Measurements from ENCODE around the gene GOLGA7B. TPM values are rescaled to one million over a fixed set of nuclear protein-coding genes. Genes with fewer than 3 reads are reported as not detected.

GOLGA7B gene
- total RNA-seq, 2 donors from 2014 or later, result 0.18 to 0.27 TPM

DNA sequence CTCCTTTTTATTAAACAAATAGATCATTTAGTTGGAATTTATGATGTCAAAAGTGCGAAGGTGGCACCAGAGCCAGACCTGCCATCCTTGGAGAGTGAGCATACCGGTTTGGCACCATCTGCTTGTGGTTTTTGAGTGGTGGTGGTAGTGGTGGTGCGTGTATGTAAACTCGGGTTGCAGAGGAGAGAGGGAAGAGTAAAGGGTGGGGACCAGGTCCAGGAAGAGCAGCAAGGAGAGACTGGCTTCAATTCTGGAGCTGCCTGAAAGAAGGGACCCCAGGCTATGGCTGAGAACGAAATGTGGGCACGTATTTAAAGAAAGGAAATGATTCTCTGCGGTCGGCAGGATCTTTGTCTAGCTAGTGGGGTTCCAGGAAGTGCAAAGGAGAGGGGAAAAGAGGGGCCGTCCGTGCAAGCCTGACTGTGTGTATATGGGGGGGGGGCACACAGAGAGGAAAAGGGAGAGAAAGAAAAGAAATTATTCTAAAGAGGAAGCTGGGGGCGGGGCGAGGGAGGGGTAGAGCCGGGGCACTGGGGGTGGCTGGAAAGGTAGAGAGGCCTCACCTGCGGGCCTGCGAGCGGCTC, 448 bp upstream of the GOLGA7B start:
- Histone ChIP-seq H3K27ac (ENCODE audit: low read depth, low read length) (no peak overlapping the region), H3K4me1 (ENCODE audit: control insufficient read depth, insufficient read depth, low read length) (peaks cover 3% of the 10 kb centered on the region), H3K9me3 (ENCODE audit: control insufficient read depth, low read length) (no peaks in the 10 kb centered on the region), H3K9ac (ENCODE audit: extremely low read depth, low read length, poor library complexity, severe bottlenecking) (no peak overlapping the region), H3K4me3 (ENCODE audit: low read length) (peak overlapping the region; percentile 66), H3K36me3 (ENCODE audit: control insufficient read depth, insufficient read depth, low read length) (no peaks in the 10 kb centered on the region), H3K27me3 (ENCODE audit: control insufficient read depth, insufficient read depth, low read length, poor library complexity, severe bottlenecking) (peaks cover 79% of the 10 kb centered on the region)
- Mint-ChIP-seq H3K4me1 (no peaks in the 10 kb centered on the region), H3K27me3 (ENCODE audit: insufficient read depth) (peaks cover 54% of the 10 kb centered on the region), H3K4me3 (peak overlapping the region; percentile 52), H3K9me3 (no peaks in the 10 kb centered on the region), H3K36me3 (ENCODE audit: low read depth) (no peaks in the 10 kb centered on the region), H3K27ac (no peak overlapping the region)
- DNase-seq, result peak; percentile 38
- TF ChIP-seq, protein P1, sequence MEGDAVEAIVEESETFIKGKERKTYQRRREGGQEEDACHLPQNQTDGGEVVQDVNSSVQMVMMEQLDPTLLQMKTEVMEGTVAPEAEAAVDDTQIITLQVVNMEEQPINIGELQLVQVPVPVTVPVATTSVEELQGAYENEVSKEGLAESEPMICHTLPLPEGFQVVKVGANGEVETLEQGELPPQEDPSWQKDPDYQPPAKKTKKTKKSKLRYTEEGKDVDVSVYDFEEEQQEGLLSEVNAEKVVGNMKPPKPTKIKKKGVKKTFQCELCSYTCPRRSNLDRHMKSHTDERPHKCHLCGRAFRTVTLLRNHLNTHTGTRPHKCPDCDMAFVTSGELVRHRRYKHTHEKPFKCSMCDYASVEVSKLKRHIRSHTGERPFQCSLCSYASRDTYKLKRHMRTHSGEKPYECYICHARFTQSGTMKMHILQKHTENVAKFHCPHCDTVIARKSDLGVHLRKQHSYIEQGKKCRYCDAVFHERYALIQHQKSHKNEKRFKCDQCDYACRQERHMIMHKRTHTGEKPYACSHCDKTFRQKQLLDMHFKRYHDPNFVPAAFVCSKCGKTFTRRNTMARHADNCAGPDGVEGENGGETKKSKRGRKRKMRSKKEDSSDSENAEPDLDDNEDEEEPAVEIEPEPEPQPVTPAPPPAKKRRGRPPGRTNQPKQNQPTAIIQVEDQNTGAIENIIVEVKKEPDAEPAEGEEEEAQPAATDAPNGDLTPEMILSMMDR (conservative IDR thresholded peaks at IDR 0.05), result no peak
- 11 to 13% methylated on average over 8 to 16 of the region's 16 CpGs for whole genome bisulfite sequencing, 2 experiments (ENCODE audit: insufficient coverage in 1 of 2, insufficient read length in 1 of 2)

DNA sequence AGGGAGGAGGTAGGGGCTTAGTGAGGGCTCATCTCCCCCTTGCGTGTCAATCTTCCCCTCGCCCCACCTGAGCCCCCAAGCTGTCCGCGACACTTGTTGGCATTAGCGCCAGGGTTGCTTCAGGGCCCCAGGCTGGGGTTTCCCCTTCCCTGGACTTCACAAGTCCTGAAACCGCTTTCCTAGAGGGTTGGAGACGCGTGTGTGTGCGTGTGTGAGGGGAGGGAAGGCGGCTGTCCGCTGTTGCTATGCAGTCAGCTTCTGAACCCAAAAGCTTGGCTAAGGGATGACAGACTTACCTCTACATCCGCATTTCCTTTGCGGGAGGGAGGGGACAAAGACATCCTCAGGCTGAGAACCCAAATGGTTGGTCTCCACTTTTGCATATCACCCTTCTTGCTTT, 803 bp downstream of the GOLGA7B start:
- Mint-ChIP-seq H3K36me3 (ENCODE audit: low read depth) (no peaks in the 10 kb centered on the region), H3K9me3 (no peaks in the 10 kb centered on the region), H3K4me3 (no peak overlapping the region), H3K4me1 (no peaks in the 10 kb centered on the region), H3K27ac (no peak overlapping the region), H3K27me3 (ENCODE audit: insufficient read depth) (peaks cover 66% of the 10 kb centered on the region)
- H3K4me1 ChIP-seq (ENCODE audit: control insufficient read depth, insufficient read depth, low read length), result peaks cover 5% of the 10 kb centered on the region
- DNase-seq, result no peak
- no peaks in the 10 kb centered on the region for H3K9me3 ChIP-seq (ENCODE audit: control insufficient read depth, low read length)
- no peak overlapping the region for H3K27ac ChIP-seq (ENCODE audit: low read depth, low read length)
- peaks cover 84% of the 10 kb centered on the region for H3K27me3 ChIP-seq (ENCODE audit: control insufficient read depth, insufficient read depth, low read length, poor library complexity, severe bottlenecking)
- TF ChIP-seq, protein P1 (conservative IDR thresholded peaks at IDR 0.05), result no peak
- WGBS, 2 experiments (ENCODE audit: insufficient coverage in 1 of 2, insufficient read length in 1 of 2), result 27 to 54% methylated on average over 4 to 12 of the region's 13 CpGs
- H3K9ac ChIP-seq (ENCODE audit: extremely low read depth, low read length, poor library complexity, severe bottlenecking), result no peak overlapping the region
- H3K36me3 ChIP-seq (ENCODE audit: control insufficient read depth, insufficient read depth, low read length), result no peaks in the 10 kb centered on the region
- no peak overlapping the region for H3K4me3 ChIP-seq (ENCODE audit: low read length)

DNA sequence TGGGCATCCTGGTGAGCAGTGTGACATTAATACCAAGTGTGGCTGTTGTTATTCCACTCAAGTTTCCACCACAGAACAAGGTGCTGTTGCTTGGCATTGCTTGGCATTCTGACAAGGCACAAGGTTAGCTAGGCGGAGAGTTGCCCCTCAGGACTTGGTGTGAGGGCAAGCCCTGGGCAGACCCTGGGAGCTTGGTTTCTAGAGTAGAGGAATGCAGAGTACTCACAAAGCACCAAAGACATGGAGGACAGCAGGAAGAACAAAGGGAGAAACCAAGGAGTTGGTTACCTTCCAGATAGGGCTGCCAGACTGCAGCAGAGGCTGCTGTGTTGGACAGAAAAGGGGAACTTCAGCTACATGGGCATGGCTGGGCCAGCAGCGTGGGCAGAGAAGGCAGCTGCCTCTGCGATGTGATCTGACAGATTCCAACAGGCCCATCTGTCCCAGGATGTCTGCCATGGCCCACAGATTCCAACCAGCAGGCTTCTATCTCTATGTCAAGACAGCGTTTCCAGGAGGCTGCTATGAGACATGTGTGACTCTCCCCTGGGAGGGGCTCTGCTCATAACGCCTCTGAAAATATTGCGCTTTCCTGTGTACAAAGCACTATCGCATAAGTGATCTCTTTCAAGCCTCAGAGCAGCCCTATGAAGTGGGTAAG, 1.8 kb downstream of the GOLGA7B start:
- H3K27ac ChIP-seq (ENCODE audit: low read depth, low read length), result no peak overlapping the region
- H3K4me1 Mint-ChIP-seq, result no peaks in the 10 kb centered on the region
- DNase-seq, result no peak
- no peak overlapping the region for H3K4me3 Mint-ChIP-seq
- H3K4me1 ChIP-seq (ENCODE audit: control insufficient read depth, insufficient read depth, low read length), result peaks cover 5% of the 10 kb centered on the region
- peaks cover 80% of the 10 kb centered on the region for H3K27me3 ChIP-seq (ENCODE audit: control insufficient read depth, insufficient read depth, low read length, poor library complexity, severe bottlenecking)
- H3K9me3 Mint-ChIP-seq, result no peaks in the 10 kb centered on the region
- no peak overlapping the region for H3K4me3 ChIP-seq (ENCODE audit: low read length)
- H3K27me3 Mint-ChIP-seq (ENCODE audit: insufficient read depth), result peaks cover 75% of the 10 kb centered on the region
- H3K27ac Mint-ChIP-seq, result no peak overlapping the region
- 85 to 88% methylated on average over 6 to 7 of the region's 7 CpGs for WGBS, 2 experiments (ENCODE audit: insufficient coverage in 1 of 2, insufficient read length in 1 of 2)
- H3K36me3 Mint-ChIP-seq (ENCODE audit: low read depth), result no peaks in the 10 kb centered on the region
- no peak overlapping the region for H3K9ac ChIP-seq (ENCODE audit: extremely low read depth, low read length, poor library complexity, severe bottlenecking)
- no peaks in the 10 kb centered on the region for H3K36me3 ChIP-seq (ENCODE audit: control insufficient read depth, insufficient read depth, low read length)
- H3K9me3 ChIP-seq (ENCODE audit: control insufficient read depth, low read length), result no peaks in the 10 kb centered on the region
- TF ChIP-seq, protein P1 (conservative IDR thresholded peaks at IDR 0.05), result no peak

Data from endodermal cell (in vitro differentiated cells).